ENCODE measurements around the gene KCNJ12.
"Not testable (repeated sequence)": the region's sequence is repeated elsewhere in the genome, so short reads cannot be mapped to it uniquely, and the experiment has no call there.

KCNJ12 gene

DNA sequence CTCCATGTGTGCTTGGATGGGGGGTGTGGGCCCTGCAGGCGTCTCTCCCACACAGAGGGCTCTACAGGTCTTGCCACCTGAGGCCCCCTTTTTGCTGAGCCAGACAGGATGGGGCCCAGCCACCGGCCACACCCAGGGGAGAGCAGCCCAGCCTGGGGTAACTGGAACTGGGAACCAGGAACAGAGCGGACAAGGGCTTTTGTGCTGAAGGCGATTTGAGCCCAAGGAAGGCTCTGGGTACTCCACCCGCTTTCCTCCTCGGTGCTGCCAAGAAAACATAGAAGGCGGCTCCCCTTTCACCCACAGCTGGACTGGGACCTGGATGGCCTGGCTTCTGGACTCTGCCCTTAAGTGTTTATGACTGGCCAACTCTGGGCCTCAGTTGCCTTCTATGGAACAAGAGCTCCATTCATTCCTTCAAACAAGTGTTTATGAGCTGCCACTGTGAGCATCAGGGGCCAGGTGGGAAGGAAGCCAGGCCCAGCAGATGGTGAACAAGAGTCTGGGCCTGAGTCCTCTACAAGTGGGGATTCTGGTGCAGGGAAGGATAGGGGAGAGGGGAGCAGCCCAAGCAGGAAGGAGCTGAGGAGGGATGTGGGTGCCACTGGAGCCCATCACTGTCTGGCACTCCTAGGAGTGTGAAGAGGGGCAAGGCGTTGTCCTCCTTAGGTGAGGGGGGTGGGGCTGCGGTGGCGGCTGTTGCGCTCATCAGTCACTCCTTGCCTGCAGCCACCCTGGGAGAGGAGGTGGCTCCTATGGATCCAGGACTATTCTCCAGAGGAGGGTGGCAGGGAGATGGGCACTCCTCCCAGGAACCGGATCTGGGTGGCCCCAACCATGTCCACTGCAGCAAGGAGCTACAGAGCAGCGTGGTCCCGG lies 46.4 kb downstream of the KCNJ12 start:
- DNase-seq, result not testable (repeated sequence)

- DNase-seq, result not testable (repeated sequence)
These were observed 47.0 kb downstream of the KCNJ12 start for GRCh38 chr17:21423190-21423493.

GRCh38 chr17:21424697-21425096 lies 48.5 kb downstream of the KCNJ12 start:
- DNase-seq, result not testable (repeated sequence)

DNA sequence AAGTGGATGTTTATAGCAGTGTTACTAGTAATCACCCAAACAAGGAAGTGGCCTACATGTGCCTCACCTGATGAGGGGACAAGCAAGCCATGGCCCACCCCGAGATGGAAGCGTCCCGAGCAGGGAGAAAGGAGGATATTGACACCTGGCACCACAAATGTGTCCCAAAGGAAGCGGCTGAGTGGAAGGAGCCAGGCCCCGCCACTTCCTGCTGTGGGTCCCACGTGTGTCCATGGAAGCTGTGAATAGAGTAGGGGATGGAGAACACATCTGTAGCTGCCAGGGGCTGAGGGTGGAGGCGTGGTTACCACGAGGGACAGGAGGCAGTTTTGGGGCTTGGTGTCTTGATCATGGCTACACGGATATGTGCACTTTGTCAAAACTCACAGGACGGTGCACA lies 49.2 kb downstream of the KCNJ12 start:
- DNase-seq, result no peak

DNA sequence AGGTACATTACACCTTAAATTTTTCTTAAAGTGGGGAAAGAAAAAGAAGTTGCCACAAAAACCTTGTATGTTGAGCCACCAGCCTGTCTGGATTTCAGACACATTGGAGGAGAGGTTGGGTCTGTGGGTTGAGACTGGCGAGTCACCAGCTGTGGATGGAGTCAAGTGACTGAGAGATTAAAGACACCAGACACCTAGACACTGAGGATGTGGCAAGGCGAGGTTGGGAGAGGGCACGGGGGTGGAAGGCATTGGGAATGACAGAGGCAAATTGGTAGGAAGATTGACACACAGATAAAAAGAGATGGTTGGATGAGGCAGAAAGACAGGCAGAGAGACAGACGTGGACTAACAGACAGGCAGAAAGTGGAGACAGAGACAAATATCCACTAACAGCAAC lies 49.6 kb downstream of the KCNJ12 start:
- no peak for DNase-seq

GRCh38 chr17:21426246-21426645 lies 50.1 kb downstream of the KCNJ12 start:
- not testable (repeated sequence) for DNase-seq

- not testable (repeated sequence) for DNase-seq
These were observed 50.7 kb downstream of the KCNJ12 start for GRCh38 chr17:21426876-21427275.

DNA sequence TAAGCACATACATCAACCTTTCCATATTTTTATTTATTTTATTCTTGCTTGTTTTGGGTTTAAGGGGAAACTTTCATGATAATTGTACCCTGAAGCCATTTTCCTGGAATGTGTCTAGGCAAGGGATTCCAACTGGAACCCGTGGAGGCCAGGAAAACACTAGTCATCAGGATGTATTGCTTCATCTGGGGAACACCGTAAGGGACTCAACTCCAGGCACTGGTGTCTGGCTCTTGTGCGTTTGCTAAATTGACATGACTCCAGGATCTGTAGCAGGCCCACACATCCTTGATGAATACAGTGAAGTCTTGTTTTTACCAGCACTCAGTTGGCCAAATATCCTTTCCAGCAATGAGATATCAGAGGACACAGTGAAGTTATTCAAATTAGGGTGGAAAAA lies 51.6 kb downstream of the KCNJ12 start:
- DNase-seq, result not testable (repeated sequence)

GRCh38 chr17:21428752-21429424 lies 52.7 kb downstream of the KCNJ12 start:
- not testable (repeated sequence) for DNase-seq

GRCh38 chr17:21429921-21430628 lies 53.9 kb downstream of the KCNJ12 start:
- not testable (repeated sequence) for DNase-seq

DNA sequence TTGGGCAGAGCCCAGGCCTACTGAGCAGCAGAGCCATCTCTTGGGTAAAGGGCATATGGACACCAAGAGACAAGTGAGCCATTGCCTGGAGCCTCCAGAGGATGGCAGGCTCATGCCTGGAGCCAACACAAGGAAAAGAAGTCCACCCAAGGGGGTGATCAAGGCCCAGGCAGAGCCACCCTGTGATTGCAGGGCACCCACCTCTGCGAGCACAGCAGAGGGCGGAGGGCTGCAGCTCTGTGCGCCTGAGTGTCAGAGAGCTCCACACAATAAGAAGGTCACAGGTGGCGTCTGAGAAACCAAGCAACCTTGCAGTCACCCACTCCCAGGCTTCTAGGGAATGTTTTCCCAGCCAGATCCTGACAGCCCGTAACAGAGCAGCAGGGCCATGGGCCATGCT lies 57.8 kb downstream of the KCNJ12 start:
- DNase-seq, result not testable (repeated sequence)

DNA sequence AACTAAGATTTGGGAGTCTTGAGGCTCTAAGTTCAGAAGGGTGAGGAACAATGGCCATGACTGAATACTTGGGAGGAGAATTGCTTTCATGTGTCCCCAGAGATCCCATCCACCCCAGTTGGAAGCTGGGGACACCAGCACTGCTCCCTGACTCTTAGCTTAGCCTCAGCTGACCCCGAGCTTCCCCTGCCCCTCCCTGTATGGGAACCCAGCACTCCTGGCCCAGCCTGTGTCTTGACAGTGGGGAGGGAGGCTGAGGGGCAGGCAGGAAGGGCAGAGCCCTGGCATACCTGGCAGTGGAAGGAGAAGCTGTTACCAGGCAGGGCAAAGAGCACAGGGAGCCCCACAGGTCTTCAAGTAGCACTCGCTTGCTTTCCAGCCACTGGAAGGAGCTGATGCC lies 58.8 kb downstream of the KCNJ12 start:
- not testable (repeated sequence) for DNase-seq

- not testable (repeated sequence) for DNase-seq
These were observed 60.3 kb downstream of the KCNJ12 start for GRCh38 chr17:21436481-21436880.

DNA sequence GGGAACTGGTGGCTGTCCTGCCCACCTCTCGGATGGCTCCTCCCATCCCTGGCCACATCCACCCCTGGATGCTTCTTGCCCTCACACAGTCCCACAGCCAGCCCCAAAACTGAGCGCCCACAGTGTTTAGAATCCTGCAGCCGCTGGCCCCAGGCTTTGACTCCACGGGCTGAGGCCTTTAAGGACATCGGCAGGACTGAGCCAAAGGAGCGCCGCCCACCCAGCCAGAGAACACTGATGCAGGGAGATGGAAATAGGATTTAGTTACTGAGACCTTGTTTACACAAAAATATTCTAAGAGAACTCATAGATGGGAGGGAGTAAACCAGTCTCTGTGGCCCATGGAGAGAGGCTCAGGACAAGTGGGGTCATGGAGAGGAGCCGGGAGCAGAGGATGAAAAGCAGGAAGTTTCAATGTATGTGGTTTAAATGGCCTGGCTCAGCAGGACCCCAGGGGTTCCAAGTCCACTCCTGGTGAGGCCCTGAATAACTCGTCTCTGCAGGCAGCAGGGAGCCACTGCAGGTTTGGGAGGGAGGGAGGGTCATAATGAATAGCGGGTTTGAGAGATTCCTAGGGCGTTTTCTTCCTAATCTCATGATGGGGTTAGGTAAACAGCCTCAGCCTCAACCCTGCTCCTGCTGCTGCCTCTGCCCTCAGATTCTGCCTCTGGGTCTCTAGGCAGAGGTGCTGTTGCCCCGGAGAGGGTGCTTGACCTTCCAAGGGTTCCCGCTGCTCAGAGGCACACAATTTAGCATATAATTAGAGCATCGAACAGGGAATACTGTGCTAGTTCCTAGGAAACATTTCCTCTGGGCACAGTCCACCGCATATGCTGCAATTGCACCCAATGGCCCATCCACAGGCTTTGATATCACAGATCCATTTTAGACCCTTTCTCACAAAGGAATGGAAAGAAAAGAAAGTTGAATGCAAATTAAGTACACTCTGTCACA lies 61.0 kb downstream of the KCNJ12 start:
- not testable (repeated sequence) for DNase-seq

- DNase-seq, result not testable (repeated sequence)
These were observed 62.3 kb downstream of the KCNJ12 start for GRCh38 chr17:21438316-21439014.

- DNase-seq, result not testable (repeated sequence)
These were observed 62.8 kb downstream of the KCNJ12 start for GRCh38 chr17:21439015-21439336.

DNA sequence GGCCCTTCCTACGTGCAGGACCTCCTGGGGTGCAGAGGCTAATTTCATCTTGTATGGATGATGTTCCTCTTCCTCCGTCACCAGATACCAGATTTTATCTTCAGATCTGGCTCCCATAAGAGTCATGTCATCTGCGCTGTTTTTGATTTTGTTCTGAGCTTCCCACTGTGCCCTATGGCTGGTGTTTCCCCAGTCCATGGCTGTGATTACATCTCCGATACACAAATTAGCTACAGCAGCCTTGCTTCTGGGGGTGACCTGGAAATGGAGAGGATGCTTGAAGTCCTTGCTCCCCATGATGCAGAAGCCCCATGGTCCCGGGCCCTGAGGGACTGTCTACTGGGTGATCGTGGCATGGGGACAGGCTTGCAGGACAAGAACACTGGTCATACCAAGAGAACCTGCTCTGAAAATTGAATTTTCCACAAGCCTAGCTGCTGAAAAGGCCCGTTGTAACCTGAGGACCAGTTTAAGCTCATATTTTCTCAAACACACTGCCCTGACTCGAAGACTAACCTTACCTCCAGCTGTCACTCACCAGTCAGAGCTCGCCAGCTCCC lies 69.0 kb downstream of the KCNJ12 start:
- DNase-seq, result no peak

- not testable (repeated sequence) for DNase-seq
These were observed 71.4 kb downstream of the KCNJ12 start for GRCh38 chr17:21447552-21447951.

DNA sequence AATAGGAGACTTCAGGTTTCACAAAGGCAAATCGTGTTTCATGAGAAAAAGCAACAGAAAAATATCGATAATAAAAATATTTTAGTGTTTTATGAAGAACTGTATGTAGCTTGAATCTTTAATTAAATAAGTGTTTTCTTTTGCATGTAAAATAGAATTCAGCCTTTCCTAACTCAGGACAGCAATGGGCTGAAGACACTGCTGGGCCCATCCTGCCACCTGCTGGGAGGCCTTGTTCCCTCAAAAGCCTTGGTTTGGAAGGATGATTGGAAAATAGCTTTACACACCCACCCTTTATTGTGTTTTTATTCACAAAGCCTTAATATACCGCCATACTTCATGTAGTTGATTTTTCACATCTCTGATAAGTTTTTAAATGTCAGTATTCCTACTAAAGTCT lies 73.7 kb downstream of the KCNJ12 start:
- not testable (repeated sequence) for DNase-seq

- no peak for DNase-seq
These were observed 75.8 kb downstream of the KCNJ12 start for GRCh38 chr17:21451975-21452374.

DNA sequence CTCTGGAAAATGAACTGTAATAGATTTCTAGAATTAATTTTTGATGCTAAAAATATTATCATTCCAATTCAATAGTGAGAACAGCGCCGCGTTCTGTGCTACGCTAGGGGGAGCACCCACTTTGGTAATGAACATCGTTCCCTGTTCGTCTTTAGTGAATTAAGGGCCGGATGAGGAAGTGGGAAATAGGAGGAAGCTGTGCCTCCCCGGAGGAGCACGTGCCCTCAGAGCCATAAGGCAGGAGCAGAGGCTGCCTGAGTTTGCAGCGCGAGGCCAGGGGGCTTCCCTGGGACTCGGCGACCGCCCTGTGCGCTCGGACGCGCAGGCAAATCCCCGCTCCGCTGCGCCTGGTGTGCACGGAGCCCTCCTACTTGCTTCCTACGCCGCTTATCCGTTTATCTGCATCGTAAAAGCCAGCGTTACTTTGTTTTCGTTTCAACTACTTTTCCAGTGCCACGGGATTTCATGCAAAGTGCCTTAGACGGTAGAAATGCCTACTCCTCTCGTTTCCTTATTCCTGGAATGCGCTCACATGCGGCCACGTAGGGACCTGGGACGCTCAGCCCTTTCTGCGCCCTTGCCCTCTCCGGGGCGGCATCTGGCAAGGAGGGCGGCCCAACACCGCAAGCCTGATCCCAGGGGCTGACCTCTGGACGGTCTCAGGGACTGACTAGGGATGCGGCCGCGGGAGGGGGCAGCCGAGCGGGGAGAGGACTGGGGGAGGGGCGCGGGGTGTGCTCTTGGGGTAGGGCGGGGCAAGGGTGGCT lies 76.4 kb downstream of the KCNJ12 start:
- no peak for DNase-seq

Measured in NCI-H2171 (cell line).